Superior temporal gyrus (tissue), 1 donor: ENCODE data around the gene RPS10.
A peak's percentile ranks its signal among the peaks of the same experiment; 100 is the strongest.
"Not testable (repeated sequence)": the region's sequence is repeated elsewhere in the genome, so short reads cannot be mapped to it uniquely, and the experiment has no call there.

Source experiments
- DNase-seq: peaks from one replicate; pipeline ENCODE4 v3.0.0-alpha.2; 2016; ENCODE audit errors: extremely low spot score

RPS10 gene

GRCh38 chr6:34392497-34393190 is 33.2 kb downstream of the RPS10 start, which contains the start of gene NUDT3:
NUDT3 (minus strand) TSS chr6:34392669; CDS start chr6:34392362, 307 bp downstream.
- peak; percentile 95 for DNase-seq

GRCh38 chr6:34391786-34392496 is 33.9 kb downstream of the RPS10 start:
- DNase-seq = peak; percentile 53

- no peak for DNase-seq
Observed at GRCh38 chr6:34391473-34391785, 34.4 kb downstream of the RPS10 start.

- peak; percentile 71 for DNase-seq
Observed at GRCh38 chr6:34390531-34391472, 35.1 kb downstream of the RPS10 start.

GRCh38 chr6:34389034-34389433 is 36.8 kb downstream of the RPS10 start:
- no peak for DNase-seq

- DNase-seq = no peak
Observed at GRCh38 chr6:34388421-34388820, 37.4 kb downstream of the RPS10 start.

- DNase-seq = no peak
Observed at GRCh38 chr6:34386316-34387137, 39.3 kb downstream of the RPS10 start.

GRCh38 chr6:34385793-34386195 is 40.1 kb downstream of the RPS10 start:
- no peak for DNase-seq

- DNase-seq = peak; percentile 37
Observed at GRCh38 chr6:34384321-34385153, 41.3 kb downstream of the RPS10 start.

GRCh38 chr6:34383656-34384320 is 42.1 kb downstream of the RPS10 start:
- peak; percentile 46 for DNase-seq

GRCh38 chr6:34383161-34383631 is 42.7 kb downstream of the RPS10 start:
- peak; percentile 60 for DNase-seq

GRCh38 chr6:34381081-34381480 is 44.8 kb downstream of the RPS10 start:
- DNase-seq = no peak

GRCh38 chr6:34378470-34378869 is 47.4 kb downstream of the RPS10 start:
- no peak for DNase-seq

GRCh38 chr6:34377984-34378383 is 47.9 kb downstream of the RPS10 start:
- DNase-seq = no peak

- DNase-seq = not testable (repeated sequence)
Observed at GRCh38 chr6:34377571-34377970, 48.3 kb downstream of the RPS10 start.

- DNase-seq = no peak
Observed at GRCh38 chr6:34375833-34376232, 50.0 kb downstream of the RPS10 start.

- DNase-seq = no peak
Observed at GRCh38 chr6:34374508-34374907, 51.4 kb downstream of the RPS10 start.

GRCh38 chr6:34374069-34374468 is 51.8 kb downstream of the RPS10 start:
- no peak for DNase-seq

GRCh38 chr6:34373511-34373910 is 52.4 kb downstream of the RPS10 start:
- DNase-seq = no peak

- not testable (repeated sequence) for DNase-seq
Observed at GRCh38 chr6:34371865-34372264, 54.0 kb downstream of the RPS10 start.
